ENCODE data around the gene WFIKKN1. TPM values are rescaled to one million over a fixed set of nuclear protein-coding genes. Genes with fewer than 3 reads are reported as not detected.

WFIKKN1 gene
- total and polyA plus RNA-seq, 2 of the 13 experiments (the other 11 are each of a cell fraction or from before 2014, with no cell fraction given), result 1.7 to 4.9 TPM

DNA sequence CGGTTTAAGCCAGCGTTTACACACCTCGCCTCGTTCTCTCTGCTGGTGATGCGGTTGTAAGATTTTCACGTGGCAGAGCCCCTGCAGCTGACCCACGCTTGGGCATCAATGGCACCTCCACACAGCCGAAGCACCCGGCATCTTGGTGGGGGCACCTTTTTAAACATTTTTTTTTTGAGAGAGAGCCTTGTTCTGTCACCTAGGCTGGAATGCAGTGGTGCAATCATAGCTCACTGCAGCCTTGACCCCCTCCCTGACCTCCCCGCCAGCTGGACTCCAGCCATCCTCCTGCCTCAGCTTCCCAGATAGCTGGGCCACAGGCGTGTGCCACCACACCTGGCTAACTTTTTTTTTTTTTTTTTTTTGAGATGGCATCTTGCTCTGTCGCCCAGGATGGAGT is 23.2 kb downstream of the WFIKKN1 start:
- Histone ChIP-seq H3K4me3 (replicated peaks in 1 of 3; ENCODE audit: insufficient read depth in 1 of 3, low read depth in 2 of 3, low read length in 3 of 3) (no peak overlapping the region), H3K36me3 (replicated peaks in 1 of 2; ENCODE audit: control insufficient read depth in 1 of 2, insufficient read depth in 2 of 2, low read length in 2 of 2) (peaks cover 2 to 3% of the 10 kb centered on the region in 2 experiments; a peak in 1 of 5 replicates), H3K27me3 (ENCODE audit: control insufficient read depth in 1 of 2, insufficient read depth in 2 of 2, low read length in 2 of 2) (no peaks in the 10 kb centered on the region), H3K27ac (ENCODE audit: extremely low read length, insufficient read depth, low read length) (peak overlapping the region; percentile 58), H3K9me3 (ENCODE audit: low read length) (no peaks in the 10 kb centered on the region), H3K79me2 (ENCODE audit: insufficient read depth, low read length) (peaks cover 4% of the 10 kb centered on the region), H3K9ac (ENCODE audit: insufficient read depth, low read depth, low read length) (no peak overlapping the region), H4K20me1 (ENCODE audit: insufficient read depth, low read length) (no peaks in the 10 kb centered on the region), H3K4me2 (ENCODE audit: low read depth, low read length) (0 out of 2 replicates have a peak overlapping the region, but pooled peaks have one; percentile 19), H3K4me1 (ENCODE audit: insufficient read depth, low read length) (peaks cover 38% of the 10 kb centered on the region), H2AFZ (ENCODE audit: low read length) (no peak overlapping the region)
- FAIRE-seq, result peak; percentile 37
- WGBS (ENCODE audit: low lambda C conversion rate), result 53% methylated on average over 12 of the region's 12 CpGs
- intact Hi-C loops (cut with micrococcal nuclease; ENCODE audit: unreplicated experiment), result no loop called here
- peak; percentile 45 for DNase-seq (ENCODE audit: low spot score)
- no TSS peak for BruUV-seq (replicated peaks)
- in situ Hi-C loops (cut with HindIII; ENCODE audit: extremely low pct_ligation_motif_present, low pct_unique_long_range_greater_than_20kb), result no loop called here
- CTCF ChIA-PET (ENCODE audit: low intra/inter-chr PET ratio, low total read pairs), result no interaction called here
- ATAC-seq, result no peak
- POLR2A ChIA-PET, result interaction anchor here (0.6 to 1.1 kb wide), 2 partner anchors 13 to 25 kb away, joined by 3 to 4 read pairs; partner anchors contain the start of gene RHOT2
- TF ChIP-seq RXRA (CRISPR knock-in tag; IDR thresholded peaks at IDR 0.05) (peak; percentile 60; the same call in 1 of the 2 replicates), CEBPB (IDR thresholded peaks at IDR 0.05; ENCODE audit: borderline replicate concordance, low read depth, low read length) (peak; percentile 81), ZNF253 (CRISPR knock-in tag; IDR thresholded peaks at IDR 0.05; ENCODE audit: borderline replicate concordance) (no peak), HNRNPL (IDR thresholded peaks at IDR 0.05; ENCODE audit: low read depth, low read length) (0 out of 2 replicates have a peak, but pooled peaks have one; percentile 73), NFKB2 (CRISPR knock-in tag; IDR thresholded peaks at IDR 0.05; ENCODE audit: borderline replicate concordance) (no peak), ZNF816 (CRISPR knock-in tag; IDR thresholded peaks at IDR 0.05; ENCODE audit: borderline replicate concordance) (no peak), ZMYM3 (CRISPR knock-in tag; IDR thresholded peaks at IDR 0.05) (no peak), ZNF574 (CRISPR knock-in tag; IDR thresholded peaks at IDR 0.05) (peak; percentile 83), ZNF331 (CRISPR knock-in tag; IDR thresholded peaks at IDR 0.05) (no peak), ADNP (CRISPR knock-in tag; IDR thresholded peaks at IDR 0.05) (no peak), CCDC6 (CRISPR knock-in tag; IDR thresholded peaks at IDR 0.05) (no peak), MAX (IDR thresholded peaks at IDR 0.05) (peak; percentile 37; the same call in 1 of the 2 replicates)
- TF ChIP-seq, protein P1, sequence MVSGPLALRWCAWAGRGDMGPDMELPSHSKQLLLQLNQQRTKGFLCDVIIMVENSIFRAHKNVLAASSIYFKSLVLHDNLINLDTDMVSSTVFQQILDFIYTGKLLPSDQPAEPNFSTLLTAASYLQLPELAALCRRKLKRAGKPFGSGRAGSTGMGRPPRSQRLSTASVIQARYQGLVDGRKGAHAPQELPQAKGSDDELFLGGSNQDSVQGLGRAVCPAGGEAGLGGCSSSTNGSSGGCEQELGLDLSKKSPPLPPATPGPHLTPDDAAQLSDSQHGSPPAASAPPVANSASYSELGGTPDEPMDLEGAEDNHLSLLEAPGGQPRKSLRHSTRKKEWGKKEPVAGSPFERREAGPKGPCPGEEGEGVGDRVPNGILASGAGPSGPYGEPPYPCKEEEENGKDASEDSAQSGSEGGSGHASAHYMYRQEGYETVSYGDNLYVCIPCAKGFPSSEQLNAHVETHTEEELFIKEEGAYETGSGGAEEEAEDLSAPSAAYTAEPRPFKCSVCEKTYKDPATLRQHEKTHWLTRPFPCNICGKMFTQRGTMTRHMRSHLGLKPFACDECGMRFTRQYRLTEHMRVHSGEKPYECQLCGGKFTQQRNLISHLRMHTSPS (CRISPR knock-in tag; IDR thresholded peaks at IDR 0.05; ENCODE audit: low read depth), result peak; percentile 32; the same call in 1 of the 2 replicates
- TF ChIP-seq, protein P2, sequence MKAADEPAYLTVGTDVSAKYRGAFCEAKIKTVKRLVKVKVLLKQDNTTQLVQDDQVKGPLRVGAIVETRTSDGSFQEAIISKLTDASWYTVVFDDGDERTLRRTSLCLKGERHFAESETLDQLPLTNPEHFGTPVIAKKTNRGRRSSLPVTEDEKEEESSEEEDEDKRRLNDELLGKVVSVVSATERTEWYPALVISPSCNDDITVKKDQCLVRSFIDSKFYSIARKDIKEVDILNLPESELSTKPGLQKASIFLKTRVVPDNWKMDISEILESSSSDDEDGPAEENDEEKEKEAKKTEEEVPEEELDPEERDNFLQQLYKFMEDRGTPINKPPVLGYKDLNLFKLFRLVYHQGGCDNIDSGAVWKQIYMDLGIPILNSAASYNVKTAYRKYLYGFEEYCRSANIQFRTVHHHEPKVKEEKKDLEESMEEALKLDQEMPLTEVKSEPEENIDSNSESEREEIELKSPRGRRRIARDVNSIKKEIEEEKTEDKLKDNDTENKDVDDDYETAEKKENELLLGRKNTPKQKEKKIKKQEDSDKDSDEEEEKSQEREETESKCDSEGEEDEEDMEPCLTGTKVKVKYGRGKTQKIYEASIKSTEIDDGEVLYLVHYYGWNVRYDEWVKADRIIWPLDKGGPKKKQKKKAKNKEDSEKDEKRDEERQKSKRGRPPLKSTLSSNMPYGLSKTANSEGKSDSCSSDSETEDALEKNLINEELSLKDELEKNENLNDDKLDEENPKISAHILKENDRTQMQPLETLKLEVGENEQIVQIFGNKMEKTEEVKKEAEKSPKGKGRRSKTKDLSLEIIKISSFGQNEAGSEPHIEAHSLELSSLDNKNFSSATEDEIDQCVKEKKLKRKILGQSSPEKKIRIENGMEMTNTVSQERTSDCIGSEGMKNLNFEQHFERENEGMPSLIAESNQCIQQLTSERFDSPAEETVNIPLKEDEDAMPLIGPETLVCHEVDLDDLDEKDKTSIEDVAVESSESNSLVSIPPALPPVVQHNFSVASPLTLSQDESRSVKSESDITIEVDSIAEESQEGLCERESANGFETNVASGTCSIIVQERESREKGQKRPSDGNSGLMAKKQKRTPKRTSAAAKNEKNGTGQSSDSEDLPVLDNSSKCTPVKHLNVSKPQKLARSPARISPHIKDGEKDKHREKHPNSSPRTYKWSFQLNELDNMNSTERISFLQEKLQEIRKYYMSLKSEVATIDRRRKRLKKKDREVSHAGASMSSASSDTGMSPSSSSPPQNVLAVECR (CRISPR knock-in tag; IDR thresholded peaks at IDR 0.05; ENCODE audit: borderline replicate concordance), result peak; percentile 60; the same call in 1 of the 2 replicates
